Retinal pigment epithelial cell (primary cell): ENCODE data around the gene PLXNA4.

Experiments used
- DNase-seq: peaks from one replicate; pipeline ENCODE4 v3.0.0-alpha.2; 2010; ENCODE audit warnings: low read depth
- H3K4me3 ChIP-seq: 2 replicates; pipeline ENCODE4 v1.5.1; 2011; ENCODE audit warnings: mild to moderate bottlenecking, low read length, control low read depth, moderate library complexity
- CTCF ChIP-seq: conservative IDR thresholded peaks from 2 replicates; pipeline ENCODE4 v1.5.1; 2011; ENCODE audit warnings: low read depth, low read length, control low read depth, inconsistent platforms

The PLXNA4 gene

GRCh38 chr7:132202541-132202940 lies 373.7 kb downstream of the PLXNA4 start:
- no peak overlapping the region for H3K4me3 ChIP-seq
- no peak for DNase-seq
- TF ChIP-seq CTCF, result no peak

GRCh38 chr7:132200141-132200540 lies 376.1 kb downstream of the PLXNA4 start:
- TF ChIP-seq CTCF, result no peak
- no peak for DNase-seq
- no peak overlapping the region for H3K4me3 ChIP-seq

DNA sequence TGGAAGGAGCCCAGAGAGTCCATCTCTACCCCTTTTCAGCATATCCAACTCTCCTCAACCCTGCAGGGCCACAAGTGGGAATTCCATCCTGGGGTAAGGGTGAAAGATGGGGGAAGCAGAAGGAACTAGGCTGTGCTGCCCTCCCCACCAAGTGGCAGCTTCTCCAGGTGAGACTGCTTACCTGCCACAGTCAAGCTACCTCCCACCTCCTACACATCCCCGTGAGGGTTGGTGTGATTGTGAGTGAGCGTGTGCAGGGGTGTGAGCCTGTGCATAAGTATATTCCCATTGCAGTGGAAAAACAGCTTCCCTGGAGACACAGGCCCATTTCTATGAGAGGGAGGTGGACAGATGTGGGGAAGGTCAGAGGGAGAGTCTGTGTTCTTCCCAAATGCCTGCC lies 376.6 kb downstream of the PLXNA4 start:
- no peak for TF ChIP-seq CTCF
- H3K4me3 ChIP-seq, result no peak overlapping the region
- no peak for DNase-seq

- TF ChIP-seq CTCF, result no peak
- no peak overlapping the region for H3K4me3 ChIP-seq
- no peak for DNase-seq
Measured at GRCh38 chr7:132197772-132198171, 378.5 kb downstream of the PLXNA4 start.

- H3K4me3 ChIP-seq, result no peak overlapping the region
- TF ChIP-seq CTCF, result no peak
- no peak for DNase-seq
Measured at GRCh38 chr7:132193898-132194297, 382.4 kb downstream of the PLXNA4 start.

DNA sequence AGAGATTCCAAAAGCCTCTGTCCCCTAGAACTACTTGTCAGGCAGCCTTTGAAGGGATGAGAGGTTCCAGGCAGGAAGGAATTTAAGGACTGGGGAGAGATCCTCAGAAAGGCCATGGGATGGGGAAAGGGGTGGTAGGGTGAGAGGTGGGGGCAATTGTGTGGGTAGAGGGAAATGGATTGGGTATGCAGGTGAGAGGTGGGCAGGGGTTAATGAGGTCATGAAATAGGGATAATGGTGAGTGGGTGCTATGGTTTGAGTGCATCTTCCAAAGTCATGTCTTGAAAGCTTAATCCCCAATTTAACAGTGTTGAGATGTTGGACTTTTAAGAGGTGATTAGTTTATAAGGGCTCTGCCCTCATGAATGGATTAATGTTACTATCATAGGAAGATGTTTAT lies 383.5 kb downstream of the PLXNA4 start:
- no peak overlapping the region for H3K4me3 ChIP-seq
- no peak for TF ChIP-seq CTCF
- no peak for DNase-seq

GRCh38 chr7:132191418-132191817 lies 384.9 kb downstream of the PLXNA4 start:
- no peak overlapping the region for H3K4me3 ChIP-seq
- TF ChIP-seq CTCF, result no peak
- DNase-seq, result no peak
